ENCODE results near the gene CDH4.
"Not testable (repeated sequence)": the region's sequence is repeated elsewhere in the genome, so short reads cannot be mapped to it uniquely, and the experiment has no call there.

The CDH4 gene

DNA sequence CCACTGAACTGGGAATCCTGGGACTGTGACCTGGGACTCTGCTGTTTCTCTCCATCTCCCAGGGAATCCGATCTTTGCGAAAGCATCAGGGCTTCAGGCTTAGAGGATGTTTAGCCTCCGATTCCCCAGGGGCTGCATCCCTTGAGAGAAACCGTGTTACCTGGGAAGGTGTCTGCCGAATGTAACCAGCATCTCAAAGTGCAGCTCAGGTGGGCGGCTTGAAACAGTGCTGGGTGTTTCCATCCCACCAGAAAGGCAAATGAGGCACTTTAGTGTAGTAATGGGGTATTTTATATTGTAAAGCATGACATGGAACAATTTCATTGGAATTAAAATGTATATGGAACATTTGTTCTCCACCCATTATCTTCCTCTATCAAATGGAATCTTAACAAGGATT, 15.2 kb downstream of the CDH4 start:
- Histone ChIP-seq H3K27me3 (ENCODE audit: control insufficient read depth in 1 of 2, insufficient read depth in 2 of 2, low read length in 2 of 2) (peaks cover 0 to 15% of the 10 kb centered on the region in 2 donors), H3K27ac (ENCODE audit: low read depth, low read length) (no peak overlapping the region), H3K4me1 (ENCODE audit: insufficient read depth, low read length) (no peaks in the 10 kb centered on the region), H3K36me3 (ENCODE audit: insufficient read depth, low read length) (no peaks in the 10 kb centered on the region), H3K9ac (ENCODE audit: low read length) (no peak overlapping the region), H3K9me3 (ENCODE audit: low read length) (no peaks in the 10 kb centered on the region), H3K4me3 (ENCODE audit: low read depth in 1 of 2, low read length in 2 of 2) (no peak overlapping the region)

DNA sequence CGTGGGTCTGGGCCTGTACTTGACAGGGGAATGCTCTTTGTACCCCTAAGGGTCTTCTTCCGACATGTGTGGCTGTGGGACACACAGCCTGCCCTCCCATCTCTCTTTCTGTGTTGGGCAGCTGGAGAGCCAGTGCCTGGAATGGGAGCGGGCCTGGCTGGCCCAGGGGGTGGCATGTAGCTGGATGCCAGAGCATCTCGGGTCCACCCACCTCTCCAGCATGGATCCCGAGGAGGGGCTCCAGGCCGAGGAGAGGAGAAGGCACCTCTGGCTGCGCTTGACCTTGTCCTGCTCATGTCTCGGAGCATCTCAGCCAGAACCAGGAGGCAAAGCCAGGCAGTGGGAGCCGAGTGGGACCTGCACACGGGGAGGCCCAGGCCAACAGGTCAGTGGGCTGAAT, 16.0 kb downstream of the CDH4 start:
- no peaks in the 10 kb centered on the region for H3K36me3 ChIP-seq (ENCODE audit: insufficient read depth, low read length)
- H3K9me3 ChIP-seq (ENCODE audit: low read length): no peaks in the 10 kb centered on the region
- H3K4me3 ChIP-seq (ENCODE audit: low read depth in 1 of 2, low read length in 2 of 2): no peak overlapping the region
- H3K4me1 ChIP-seq (ENCODE audit: insufficient read depth, low read length): no peaks in the 10 kb centered on the region
- H3K27ac ChIP-seq (ENCODE audit: low read depth, low read length): no peak overlapping the region
- H3K27me3 ChIP-seq (ENCODE audit: control insufficient read depth in 1 of 2, insufficient read depth in 2 of 2, low read length in 2 of 2): peaks cover 0 to 13% of the 10 kb centered on the region in 2 donors
- H3K9ac ChIP-seq (ENCODE audit: low read length): no peak overlapping the region

- Histone ChIP-seq H3K27me3 (ENCODE audit: control insufficient read depth in 1 of 2, insufficient read depth in 2 of 2, low read length in 2 of 2) (peaks cover 0 to 13% of the 10 kb centered on the region in 2 donors), H3K4me1 (ENCODE audit: insufficient read depth, low read length) (no peaks in the 10 kb centered on the region), H3K36me3 (ENCODE audit: insufficient read depth, low read length) (no peaks in the 10 kb centered on the region), H3K9ac (ENCODE audit: low read length) (no peak overlapping the region), H3K9me3 (ENCODE audit: low read length) (no peaks in the 10 kb centered on the region), H3K27ac (ENCODE audit: low read depth, low read length) (no peak overlapping the region), H3K4me3 (ENCODE audit: low read depth in 1 of 2, low read length in 2 of 2) (no peak overlapping the region)
These were observed 19.5 kb downstream of the CDH4 start for GRCh38 chr20:61271312-61272231.

DNA sequence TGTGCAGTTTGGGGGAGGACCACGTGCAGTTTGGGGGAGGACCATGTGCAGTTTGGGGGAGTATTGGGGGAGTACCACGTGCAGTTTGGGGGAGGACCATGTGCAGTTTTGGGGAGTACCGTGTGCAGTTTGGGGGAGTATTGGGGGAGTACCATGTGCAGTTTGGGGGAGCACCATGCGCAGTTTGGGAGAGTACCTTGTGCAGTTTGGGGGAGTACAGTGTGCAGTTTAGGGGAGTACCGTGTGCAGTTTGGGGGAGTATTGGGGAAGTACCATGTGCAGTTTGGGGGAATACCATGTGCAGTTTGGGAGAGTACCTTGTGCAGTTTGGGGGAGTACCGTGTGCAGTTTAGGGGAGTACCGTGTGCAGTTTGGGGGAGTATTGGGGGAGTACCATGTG, 21.0 kb downstream of the CDH4 start:
- H3K9ac ChIP-seq (ENCODE audit: low read length); H3K36me3 ChIP-seq (ENCODE audit: insufficient read depth, low read length); H3K4me1 ChIP-seq (ENCODE audit: insufficient read depth, low read length); H3K4me3 ChIP-seq (ENCODE audit: low read depth in 1 of 2, low read length in 2 of 2); H3K9me3 ChIP-seq (ENCODE audit: low read length); H3K27ac ChIP-seq (ENCODE audit: low read depth, low read length); H3K27me3 ChIP-seq (ENCODE audit: control insufficient read depth in 1 of 2, insufficient read depth in 2 of 2, low read length in 2 of 2): not testable (repeated sequence)

DNA sequence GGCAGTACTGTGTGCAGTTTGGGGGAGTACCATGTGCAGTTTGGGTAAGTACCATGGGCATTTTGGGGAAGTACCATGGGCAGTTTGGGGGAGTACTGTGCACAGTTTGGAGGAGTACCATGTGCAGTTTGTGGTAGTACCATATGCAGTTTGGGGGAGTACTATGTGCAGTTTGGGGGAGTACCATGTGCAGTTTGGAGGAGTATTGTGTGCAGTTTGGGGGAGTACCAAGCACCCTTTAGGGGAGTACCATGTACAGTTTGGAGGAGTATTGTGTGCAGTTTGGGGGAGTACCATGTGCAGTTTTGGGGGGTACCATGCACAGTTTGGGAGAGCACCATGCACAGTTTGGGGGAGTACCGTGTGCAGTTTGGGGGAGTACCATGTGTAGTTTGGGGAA, 21.6 kb downstream of the CDH4 start:
- H3K9ac ChIP-seq (ENCODE audit: low read length); H3K4me3 ChIP-seq (ENCODE audit: low read depth in 1 of 2, low read length in 2 of 2); H3K36me3 ChIP-seq (ENCODE audit: insufficient read depth, low read length); H3K27ac ChIP-seq (ENCODE audit: low read depth, low read length); H3K9me3 ChIP-seq (ENCODE audit: low read length); H3K4me1 ChIP-seq (ENCODE audit: insufficient read depth, low read length); H3K27me3 ChIP-seq (ENCODE audit: control insufficient read depth in 1 of 2, insufficient read depth in 2 of 2, low read length in 2 of 2): not testable (repeated sequence)

DNA sequence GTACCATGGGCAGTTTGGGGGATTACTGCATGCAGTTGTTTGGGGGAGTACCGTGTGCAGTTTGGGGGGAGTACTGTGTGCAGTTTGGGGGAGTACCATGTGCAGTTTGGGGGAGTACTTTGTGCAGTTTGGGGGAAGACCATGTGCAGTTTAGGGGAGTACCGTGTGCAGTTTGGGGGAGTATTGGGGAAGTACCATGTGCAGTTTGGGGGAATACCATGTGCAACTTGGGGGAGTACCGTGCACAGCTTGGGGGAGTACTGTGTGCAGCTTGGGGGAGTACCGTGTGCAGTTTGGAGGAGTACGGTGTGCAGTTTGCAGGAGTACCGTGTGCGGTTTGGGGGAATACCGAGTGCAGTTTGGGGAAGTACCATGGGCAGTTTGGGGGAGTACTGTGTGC, 22.3 kb downstream of the CDH4 start:
- peaks cover 0 to 13% of the 10 kb centered on the region in 2 donors for H3K27me3 ChIP-seq (ENCODE audit: control insufficient read depth in 1 of 2, insufficient read depth in 2 of 2, low read length in 2 of 2)
- no peaks in the 10 kb centered on the region for H3K4me1 ChIP-seq (ENCODE audit: insufficient read depth, low read length)
- H3K9me3 ChIP-seq (ENCODE audit: low read length): no peaks in the 10 kb centered on the region
- H3K27ac ChIP-seq (ENCODE audit: low read depth, low read length): no peak overlapping the region
- no peak overlapping the region for H3K9ac ChIP-seq (ENCODE audit: low read length)
- H3K4me3 ChIP-seq (ENCODE audit: low read depth in 1 of 2, low read length in 2 of 2): no peak overlapping the region
- no peaks in the 10 kb centered on the region for H3K36me3 ChIP-seq (ENCODE audit: insufficient read depth, low read length)

DNA sequence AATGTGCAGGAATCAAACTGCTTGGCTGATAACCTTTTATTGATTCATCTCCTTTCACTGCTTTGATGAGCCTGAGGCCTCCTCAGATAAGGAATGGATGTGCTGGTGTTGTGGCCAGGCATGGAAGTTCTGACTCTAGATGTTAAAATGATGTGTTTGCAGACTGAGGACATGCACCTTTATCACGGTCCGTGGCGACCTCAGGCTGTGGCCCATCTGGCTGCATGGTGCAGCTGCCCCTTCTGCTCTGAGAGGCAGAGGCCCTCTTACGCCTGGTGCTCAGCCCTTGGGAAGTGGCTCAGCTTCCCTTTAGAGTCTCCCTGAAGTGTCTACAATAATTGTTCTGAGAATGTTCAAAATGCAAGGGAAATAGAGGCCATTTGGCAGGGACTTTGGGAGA, 26.2 kb downstream of the CDH4 start:
- H3K9me3 ChIP-seq (ENCODE audit: low read length): no peaks in the 10 kb centered on the region
- H3K4me3 ChIP-seq (ENCODE audit: low read depth in 1 of 2, low read length in 2 of 2): no peak overlapping the region
- H3K36me3 ChIP-seq (ENCODE audit: insufficient read depth, low read length): no peaks in the 10 kb centered on the region
- no peak overlapping the region for H3K27ac ChIP-seq (ENCODE audit: low read depth, low read length)
- H3K4me1 ChIP-seq (ENCODE audit: insufficient read depth, low read length): no peaks in the 10 kb centered on the region
- H3K9ac ChIP-seq (ENCODE audit: low read length): no peak overlapping the region
- H3K27me3 ChIP-seq (ENCODE audit: control insufficient read depth in 1 of 2, insufficient read depth in 2 of 2, low read length in 2 of 2): peaks cover 0 to 13% of the 10 kb centered on the region in 2 donors

DNA sequence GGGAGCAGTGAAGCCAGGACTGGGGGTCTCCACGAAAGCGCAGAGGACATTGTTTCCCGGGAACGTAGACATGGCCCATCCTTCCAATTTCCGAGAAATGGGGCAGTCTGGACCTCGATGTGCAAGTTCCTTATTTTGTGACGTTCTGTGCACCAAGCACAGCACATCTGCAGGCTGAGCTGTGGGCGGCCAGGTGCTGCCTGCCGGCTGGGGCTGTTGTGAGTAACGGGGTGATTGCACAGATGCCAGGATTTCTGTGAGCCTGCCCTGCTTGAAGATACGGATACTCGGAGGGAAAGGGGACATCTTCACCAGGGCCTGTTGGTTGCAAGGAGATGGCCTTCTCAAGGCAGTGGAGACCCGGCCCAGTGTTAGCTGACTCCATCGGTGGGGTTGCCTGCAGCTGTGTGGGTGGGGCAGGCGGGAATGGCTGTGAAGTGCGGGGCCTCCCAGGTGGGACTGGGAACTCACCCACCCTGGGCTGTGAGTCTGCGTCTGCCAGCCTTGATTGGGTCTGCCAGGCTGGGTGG, 27.6 kb downstream of the CDH4 start:
- peaks cover 0 to 8% of the 10 kb centered on the region in 2 donors for H3K27me3 ChIP-seq (ENCODE audit: control insufficient read depth in 1 of 2, insufficient read depth in 2 of 2, low read length in 2 of 2)
- no peak overlapping the region for H3K4me3 ChIP-seq (ENCODE audit: low read depth in 1 of 2, low read length in 2 of 2)
- H3K9ac ChIP-seq (ENCODE audit: low read length): no peak overlapping the region

DNA sequence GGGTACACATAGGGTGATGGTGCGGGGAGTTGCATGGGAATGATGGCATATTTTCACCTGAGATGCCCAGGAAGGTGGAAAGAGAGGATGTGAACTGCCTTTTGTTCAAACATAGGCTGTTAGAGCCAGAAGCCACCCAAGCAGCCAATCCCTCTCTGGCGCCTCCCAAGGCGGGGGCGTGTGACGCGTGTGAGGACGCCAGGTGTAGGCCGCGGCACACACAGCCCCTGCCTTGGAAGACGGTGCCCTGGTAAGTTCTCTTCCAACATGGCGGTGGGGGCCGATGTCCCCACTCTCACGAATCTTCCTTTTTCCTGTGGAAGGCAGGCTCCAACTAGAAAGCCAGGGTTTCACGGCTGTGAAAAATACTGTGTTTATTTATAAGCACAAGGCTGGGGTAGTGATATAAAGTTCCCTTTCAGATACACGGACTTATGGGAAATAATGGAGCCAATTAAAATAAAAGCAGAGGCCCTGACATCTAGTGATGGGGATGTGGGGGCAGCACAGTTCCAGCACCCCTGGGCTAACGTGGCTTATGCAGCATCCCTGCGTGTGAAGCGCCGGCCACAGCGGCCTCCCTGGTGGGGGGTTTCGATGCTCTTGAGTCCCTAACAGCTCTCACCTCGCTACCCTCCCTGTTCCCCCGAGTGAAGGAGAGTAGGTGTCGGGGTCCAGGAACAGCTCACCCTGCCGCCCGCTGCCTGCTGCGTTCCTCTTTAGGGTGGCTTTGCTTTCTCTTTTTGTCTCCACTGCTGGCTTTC, 28.3 kb downstream of the CDH4 start:
- peaks cover 0 to 8% of the 10 kb centered on the region in 2 donors for H3K27me3 ChIP-seq (ENCODE audit: control insufficient read depth in 1 of 2, insufficient read depth in 2 of 2, low read length in 2 of 2)

More for the DNA sequence above, 27.6 kb downstream of the CDH4 start:
- Histone ChIP-seq H3K4me1 (ENCODE audit: insufficient read depth, low read length) (no peaks in the 10 kb centered on the region), H3K36me3 (ENCODE audit: insufficient read depth, low read length) (no peaks in the 10 kb centered on the region), H3K27ac (ENCODE audit: low read depth, low read length) (no peak overlapping the region), H3K9me3 (ENCODE audit: low read length) (no peaks in the 10 kb centered on the region)

DNA sequence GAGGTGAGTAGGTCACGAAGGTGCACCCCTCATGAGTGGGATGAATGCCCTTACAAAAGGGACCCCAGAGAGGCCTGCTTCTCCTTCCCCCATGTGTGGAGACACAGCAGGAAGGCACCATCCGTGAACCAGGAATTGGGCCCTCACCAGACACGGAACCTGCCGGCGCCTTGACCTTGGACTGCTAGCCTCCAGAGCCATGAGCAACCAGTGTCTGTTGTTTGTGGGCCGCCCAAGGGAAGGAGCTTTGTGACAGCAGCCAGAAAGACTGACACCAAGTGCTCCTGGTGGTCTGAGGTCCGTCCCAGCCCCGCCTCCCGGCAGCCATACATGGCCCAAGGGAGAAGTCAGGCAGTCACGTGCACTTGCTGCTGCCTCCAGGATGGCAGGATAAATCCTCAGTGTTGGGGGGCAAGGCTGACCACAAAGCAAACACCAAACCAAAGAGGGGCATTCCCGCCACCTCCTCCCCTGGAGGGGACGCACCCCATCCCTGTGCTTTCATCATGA, 29.3 kb downstream of the CDH4 start:
- no peak overlapping the region for H3K27ac ChIP-seq (ENCODE audit: low read depth, low read length)
- H3K9me3 ChIP-seq (ENCODE audit: low read length): no peaks in the 10 kb centered on the region
- H3K36me3 ChIP-seq (ENCODE audit: insufficient read depth, low read length): no peaks in the 10 kb centered on the region
- no peak overlapping the region for H3K4me3 ChIP-seq (ENCODE audit: low read depth in 1 of 2, low read length in 2 of 2)
- H3K27me3 ChIP-seq (ENCODE audit: control insufficient read depth in 1 of 2, insufficient read depth in 2 of 2, low read length in 2 of 2): peaks cover 0 to 8% of the 10 kb centered on the region in 2 donors
- no peaks in the 10 kb centered on the region for H3K4me1 ChIP-seq (ENCODE audit: insufficient read depth, low read length)
- no peak overlapping the region for H3K9ac ChIP-seq (ENCODE audit: low read length)

More for the DNA sequence above, 28.3 kb downstream of the CDH4 start:
- no peaks in the 10 kb centered on the region for H3K36me3 ChIP-seq (ENCODE audit: insufficient read depth, low read length)
- no peak overlapping the region for H3K27ac ChIP-seq (ENCODE audit: low read depth, low read length)
- no peak overlapping the region for H3K4me3 ChIP-seq (ENCODE audit: low read depth in 1 of 2, low read length in 2 of 2)
- no peaks in the 10 kb centered on the region for H3K9me3 ChIP-seq (ENCODE audit: low read length)
- no peaks in the 10 kb centered on the region for H3K4me1 ChIP-seq (ENCODE audit: insufficient read depth, low read length)
- H3K9ac ChIP-seq (ENCODE audit: low read length): no peak overlapping the region

GRCh38 chr20:61284752-61285151, 32.7 kb downstream of the CDH4 start:
- no peak overlapping the region for H3K9ac ChIP-seq (ENCODE audit: low read length)
- H3K4me1 ChIP-seq (ENCODE audit: insufficient read depth, low read length): no peaks in the 10 kb centered on the region
- no peak overlapping the region for H3K27ac ChIP-seq (ENCODE audit: low read depth, low read length)
- H3K9me3 ChIP-seq (ENCODE audit: low read length): no peaks in the 10 kb centered on the region
- no peak overlapping the region for H3K4me3 ChIP-seq (ENCODE audit: low read depth in 1 of 2, low read length in 2 of 2)
- no peaks in the 10 kb centered on the region for H3K27me3 ChIP-seq (ENCODE audit: control insufficient read depth in 1 of 2, insufficient read depth in 2 of 2, low read length in 2 of 2)
- no peaks in the 10 kb centered on the region for H3K36me3 ChIP-seq (ENCODE audit: insufficient read depth, low read length)
